Measurements from ENCODE around the gene FSD1. TPM values are rescaled to one million over a fixed set of nuclear protein-coding genes. Genes with fewer than 3 reads are reported as not detected.

Gene FSD1
- total and polyA plus RNA-seq, 2 donors from 2014 or later, result 0.85 to 1.1 TPM

GRCh38 chr19:4322942-4323665, 18.7 kb downstream of the FSD1 start:
- DNase-seq, result peak in 4 of 5 donors; percentile 39 to 83 (median 57)
- intact Hi-C loops (cut with DNase I), result no loop called here
- no peak for TF ChIP-seq CTCF (IDR thresholded peaks at IDR 0.05; ENCODE audit: borderline replicate concordance, extremely low read depth, insufficient read depth)

GRCh38 chr19:4323692-4324091, 19.3 kb downstream of the FSD1 start:
- Histone ChIP-seq H3K4me1 (ENCODE audit: control insufficient read depth in 2 of 3, insufficient read depth in 2 of 3, low read depth in 1 of 3, low read length in 3 of 3) (peaks cover 0 to 10% (median 0%) of the 10 kb centered on the region in 3 donors), H3K9ac (ENCODE audit: low read length in 3 of 3) (no peak overlapping the region), H3K9me3 (ENCODE audit: control insufficient read depth in 2 of 3, insufficient read depth in 1 of 3, low read length in 3 of 3) (no peaks in the 10 kb centered on the region), H3K4me3 (ENCODE audit: low read length in 3 of 3) (no peak overlapping the region), H3K27me3 (ENCODE audit: control insufficient read depth, insufficient read depth, low read length) (no peaks in the 10 kb centered on the region), H3K27ac (ENCODE audit: low read depth in 2 of 2, low read length in 2 of 2) (no peak overlapping the region), H3K36me3 (ENCODE audit: control insufficient read depth in 2 of 3, insufficient read depth in 3 of 3, low read length in 3 of 3) (no peaks in the 10 kb centered on the region)
- intact Hi-C loops (cut with DNase I), result no loop called here
- no peak for TF ChIP-seq CTCF (IDR thresholded peaks at IDR 0.05; ENCODE audit: borderline replicate concordance, extremely low read depth, insufficient read depth)
- no peak for FAIRE-seq
- no peak for DNase-seq

More at GRCh38 chr19:4322942-4323665, 18.7 kb downstream of the FSD1 start:
- Histone ChIP-seq H3K9me3 (ENCODE audit: control insufficient read depth in 2 of 3, insufficient read depth in 1 of 3, low read length in 3 of 3) (no peaks in the 10 kb centered on the region), H3K36me3 (ENCODE audit: control insufficient read depth in 2 of 3, insufficient read depth in 3 of 3, low read length in 3 of 3) (no peaks in the 10 kb centered on the region), H3K4me3 (ENCODE audit: low read length in 3 of 3) (no peak overlapping the region), H3K27ac (ENCODE audit: low read depth in 2 of 2, low read length in 2 of 2) (no peak overlapping the region), H3K9ac (ENCODE audit: low read length in 3 of 3) (no peak overlapping the region), H3K27me3 (ENCODE audit: control insufficient read depth, insufficient read depth, low read length) (no peaks in the 10 kb centered on the region), H3K4me1 (ENCODE audit: control insufficient read depth in 2 of 3, insufficient read depth in 2 of 3, low read depth in 1 of 3, low read length in 3 of 3) (peaks cover 0 to 8% (median 0%) of the 10 kb centered on the region in 3 donors)
- no peak for FAIRE-seq

- intact Hi-C loops (cut with DNase I), result no loop called here
- no peak for DNase-seq
- FAIRE-seq, result no peak
- Histone ChIP-seq H3K36me3 (ENCODE audit: control insufficient read depth in 2 of 3, insufficient read depth in 3 of 3, low read length in 3 of 3) (no peaks in the 10 kb centered on the region), H3K27me3 (ENCODE audit: control insufficient read depth, insufficient read depth, low read length) (no peaks in the 10 kb centered on the region), H3K27ac (ENCODE audit: low read depth in 2 of 2, low read length in 2 of 2) (no peak overlapping the region), H3K4me1 (ENCODE audit: control insufficient read depth in 2 of 3, insufficient read depth in 2 of 3, low read depth in 1 of 3, low read length in 3 of 3) (peaks cover 0 to 10% (median 0%) of the 10 kb centered on the region in 3 donors), H3K4me3 (ENCODE audit: low read length in 3 of 3) (no peak overlapping the region), H3K9me3 (ENCODE audit: control insufficient read depth in 2 of 3, insufficient read depth in 1 of 3, low read length in 3 of 3) (no peaks in the 10 kb centered on the region), H3K9ac (ENCODE audit: low read length in 3 of 3) (no peak overlapping the region)
- TF ChIP-seq CTCF (IDR thresholded peaks at IDR 0.05; ENCODE audit: borderline replicate concordance, extremely low read depth, insufficient read depth), result no peak
These were observed 19.8 kb downstream of the FSD1 start for GRCh38 chr19:4324228-4324627.
